ENCODE results near the gene CACNA2D3. TPM values are rescaled to one million over a fixed set of nuclear protein-coding genes. Genes with fewer than 3 reads are reported as not detected.

Gene CACNA2D3
- total RNA-seq, 1 experiment from 2014 or later, result 0.59 TPM

- Histone ChIP-seq H2AFZ (no peak overlapping the region), H3K79me2 (ENCODE audit: low read depth) (no peaks in the 10 kb centered on the region), H3K4me2 (no peak overlapping the region), H3K9me3 (ENCODE audit: insufficient read depth, low read depth) (no peaks in the 10 kb centered on the region; the same call in 1 of the 2 replicates), H3F3A (ENCODE audit: insufficient read depth, low read depth) (no peaks in the 10 kb centered on the region), H3K4me3 (no peak overlapping the region), H3K36me3 (ENCODE audit: low read depth) (no peaks in the 10 kb centered on the region), H3K27me3 (ENCODE audit: insufficient read depth, low read depth) (no peaks in the 10 kb centered on the region), H4K20me1 (ENCODE audit: insufficient read depth) (no peaks in the 10 kb centered on the region), H3K4me1 (replicated peaks; ENCODE audit: insufficient read depth) (no peaks in the 10 kb centered on the region), H3K27ac (no peak overlapping the region), H3K9me2 (ENCODE audit: insufficient read depth) (no peaks in the 10 kb centered on the region)
- no peak for TF ChIP-seq CTCF (conservative IDR thresholded peaks at IDR 0.05)
- no peak for TF ChIP-seq EZH2 (IDR thresholded peaks at IDR 0.05; ENCODE audit: low read depth)
- ChIA-PET CTCF (no interaction called here), POLR2A (ENCODE audit: unreplicated experiment) (no interaction called here)
- BruUV-seq (replicated peaks), result no TSS peak
- intact Hi-C loops (cut with micrococcal nuclease; ENCODE audit: unreplicated experiment), result no loop called here
- no peak for DNase-seq
Observed at GRCh38 chr3:54844211-54844610, 721.9 kb downstream of the CACNA2D3 start.

DNA sequence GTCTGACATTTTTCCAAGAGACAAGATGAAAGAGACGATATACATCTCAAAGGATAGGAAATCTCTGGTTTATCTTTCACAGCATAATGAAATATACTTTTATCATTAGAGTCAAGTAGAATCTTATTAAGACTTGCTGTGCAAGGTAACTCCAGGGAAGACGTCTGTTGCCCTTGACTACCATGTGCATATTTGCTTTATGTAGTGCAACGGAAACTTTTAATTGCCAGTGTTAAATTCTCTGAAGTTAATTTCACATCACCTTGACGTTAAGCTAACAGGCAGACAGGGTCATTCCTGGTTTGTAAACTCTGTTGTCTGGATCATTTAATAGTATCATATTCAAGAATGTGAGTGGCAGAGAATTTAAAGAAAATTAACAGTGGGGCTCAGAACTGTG is 722.7 kb downstream of the CACNA2D3 start:
- H3K4me3 ChIP-seq, result no peak overlapping the region
- no peaks in the 10 kb centered on the region for H3K9me2 ChIP-seq (ENCODE audit: insufficient read depth)
- no peaks in the 10 kb centered on the region for H4K20me1 ChIP-seq (ENCODE audit: insufficient read depth)
- H3K9me3 ChIP-seq (ENCODE audit: insufficient read depth, low read depth), result no peaks in the 10 kb centered on the region; the same call in 1 of the 2 replicates
- no peak overlapping the region for H2AFZ ChIP-seq
- CTCF ChIA-PET, result no interaction called here
- no TSS peak for BruUV-seq (replicated peaks)
- no peak for DNase-seq
- H3F3A ChIP-seq (ENCODE audit: insufficient read depth, low read depth), result no peaks in the 10 kb centered on the region
- H3K4me2 ChIP-seq, result no peak overlapping the region
- intact Hi-C loops (cut with micrococcal nuclease; ENCODE audit: unreplicated experiment), result no loop called here
- no peak overlapping the region for H3K27ac ChIP-seq
- no peaks in the 10 kb centered on the region for H3K4me1 ChIP-seq (replicated peaks; ENCODE audit: insufficient read depth)
- H3K27me3 ChIP-seq (ENCODE audit: insufficient read depth, low read depth), result no peaks in the 10 kb centered on the region
- POLR2A ChIA-PET (ENCODE audit: unreplicated experiment), result no interaction called here
- no peaks in the 10 kb centered on the region for H3K36me3 ChIP-seq (ENCODE audit: low read depth)
- TF ChIP-seq EZH2 (IDR thresholded peaks at IDR 0.05; ENCODE audit: low read depth) (no peak), CTCF (conservative IDR thresholded peaks at IDR 0.05) (no peak)
- H3K79me2 ChIP-seq (ENCODE audit: low read depth), result no peaks in the 10 kb centered on the region

DNA sequence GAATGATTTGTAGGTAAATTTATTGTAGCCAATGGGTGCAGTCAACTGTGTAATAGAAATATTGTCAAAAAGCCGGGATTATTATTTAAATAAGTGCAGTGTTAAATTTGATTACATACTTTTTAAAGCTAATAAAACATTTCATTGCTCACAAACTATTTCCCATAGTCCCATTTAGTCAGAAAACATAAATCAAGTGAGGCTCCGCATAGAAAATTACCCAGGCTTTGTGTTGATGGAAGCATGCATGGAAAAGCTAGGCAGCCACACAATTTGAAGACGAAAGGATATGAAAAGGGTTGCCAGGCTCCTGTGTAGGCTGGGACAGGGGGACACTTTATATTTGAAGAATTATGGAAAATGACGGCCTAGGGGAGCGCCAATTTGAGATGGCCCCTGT is 723.2 kb downstream of the CACNA2D3 start:
- H4K20me1 ChIP-seq (ENCODE audit: insufficient read depth), result no peaks in the 10 kb centered on the region
- no peak overlapping the region for H3K27ac ChIP-seq
- H3K9me2 ChIP-seq (ENCODE audit: insufficient read depth), result no peaks in the 10 kb centered on the region
- TF ChIP-seq CTCF (conservative IDR thresholded peaks at IDR 0.05) (no peak), EZH2 (IDR thresholded peaks at IDR 0.05; ENCODE audit: low read depth) (no peak)
- no peaks in the 10 kb centered on the region for H3F3A ChIP-seq (ENCODE audit: insufficient read depth, low read depth)
- POLR2A ChIA-PET (ENCODE audit: unreplicated experiment), result no interaction called here
- H3K27me3 ChIP-seq (ENCODE audit: insufficient read depth, low read depth), result no peaks in the 10 kb centered on the region
- H3K4me3 ChIP-seq, result no peak overlapping the region
- intact Hi-C loops (cut with micrococcal nuclease; ENCODE audit: unreplicated experiment), result no loop called here
- no peaks in the 10 kb centered on the region; the same call in 1 of the 2 replicates for H3K9me3 ChIP-seq (ENCODE audit: insufficient read depth, low read depth)
- CTCF ChIA-PET, result no interaction called here
- H3K79me2 ChIP-seq (ENCODE audit: low read depth), result no peaks in the 10 kb centered on the region
- BruUV-seq (replicated peaks), result no TSS peak
- H3K36me3 ChIP-seq (ENCODE audit: low read depth), result no peaks in the 10 kb centered on the region
- H3K4me1 ChIP-seq (replicated peaks; ENCODE audit: insufficient read depth), result no peaks in the 10 kb centered on the region
- no peak overlapping the region for H2AFZ ChIP-seq
- DNase-seq, result no peak
- no peak overlapping the region for H3K4me2 ChIP-seq

All from PC-9 (cell line).